ENCODE data around the gene CELF1. TPM values are rescaled to one million over a fixed set of nuclear protein-coding genes. Genes with fewer than 3 reads are reported as not detected.
"Not testable (repeated sequence)": the region's sequence is repeated elsewhere in the genome, so short reads cannot be mapped to it uniquely, and the experiment has no call there.

CELF1 gene
- total and polyA plus RNA-seq, 2 donors (not counting 1 experiment from before 2014, with no cell fraction given): 81.1 to 100 TPM

DNA sequence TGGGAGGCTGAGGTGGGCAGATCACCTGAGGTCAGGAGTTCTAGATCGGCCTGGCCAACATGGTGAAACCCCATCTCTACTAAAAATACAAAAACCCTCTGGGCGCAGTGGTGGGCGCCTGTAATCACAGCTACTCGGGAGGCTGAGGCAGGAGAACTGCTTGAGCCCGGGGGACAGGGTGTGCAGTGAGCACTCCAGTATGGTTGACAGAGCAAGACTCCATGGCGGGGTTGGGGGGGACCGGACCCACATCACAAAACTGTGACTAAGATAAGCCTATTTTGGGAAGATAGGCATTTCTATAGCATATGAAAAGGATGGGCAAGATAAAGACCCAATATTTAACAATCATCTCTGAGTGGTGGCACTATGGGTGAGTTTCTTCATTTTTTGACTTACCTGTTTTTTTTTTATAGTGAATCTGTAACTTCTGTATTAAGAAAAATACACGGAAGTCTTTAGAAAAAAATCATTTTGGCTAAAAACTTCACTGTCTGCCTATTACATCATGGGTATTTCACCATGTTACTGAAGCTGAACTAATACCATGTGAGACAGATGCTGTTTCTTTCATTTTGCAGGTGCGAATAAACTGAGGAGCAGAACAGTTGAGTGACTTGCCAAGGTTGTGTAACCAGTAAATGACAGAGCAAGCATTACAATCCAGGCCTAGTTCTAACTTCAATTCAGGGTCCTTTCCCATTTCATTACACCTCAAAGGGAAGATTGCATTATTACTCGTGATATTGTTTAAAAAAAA, 2.5 kb downstream of the CELF1 start:
- no peaks in the 10 kb centered on the region for H3K36me3 ChIP-seq (ENCODE audit: control insufficient read depth, insufficient read depth, low read length)
- peaks cover 69% of the 10 kb centered on the region for H3K79me2 ChIP-seq (ENCODE audit: control insufficient read depth, insufficient read depth, low read length)
- DNase-seq (ENCODE audit: low read depth in 2 of 2): peak in 1 of 2 donors; percentile 42
- H3K4me2 ChIP-seq (ENCODE audit: extremely low read depth, insufficient read depth, low read length): no peak overlapping the region
- no peaks in the 10 kb centered on the region for H3K9me3 ChIP-seq (ENCODE audit: control insufficient read depth, insufficient read depth, low read depth, low read length)
- no peak overlapping the region for H2AFZ ChIP-seq (ENCODE audit: low read length)
- H3K4me3 ChIP-seq (replicated peaks in 1 of 4; ENCODE audit: control extremely low read depth in 1 of 4, insufficient read depth in 1 of 4, low read depth in 3 of 4, low read length in 4 of 4): peak overlapping the region in 2 of 4 experiments; percentile 69 to 81
- TF ChIP-seq, protein P1, sequence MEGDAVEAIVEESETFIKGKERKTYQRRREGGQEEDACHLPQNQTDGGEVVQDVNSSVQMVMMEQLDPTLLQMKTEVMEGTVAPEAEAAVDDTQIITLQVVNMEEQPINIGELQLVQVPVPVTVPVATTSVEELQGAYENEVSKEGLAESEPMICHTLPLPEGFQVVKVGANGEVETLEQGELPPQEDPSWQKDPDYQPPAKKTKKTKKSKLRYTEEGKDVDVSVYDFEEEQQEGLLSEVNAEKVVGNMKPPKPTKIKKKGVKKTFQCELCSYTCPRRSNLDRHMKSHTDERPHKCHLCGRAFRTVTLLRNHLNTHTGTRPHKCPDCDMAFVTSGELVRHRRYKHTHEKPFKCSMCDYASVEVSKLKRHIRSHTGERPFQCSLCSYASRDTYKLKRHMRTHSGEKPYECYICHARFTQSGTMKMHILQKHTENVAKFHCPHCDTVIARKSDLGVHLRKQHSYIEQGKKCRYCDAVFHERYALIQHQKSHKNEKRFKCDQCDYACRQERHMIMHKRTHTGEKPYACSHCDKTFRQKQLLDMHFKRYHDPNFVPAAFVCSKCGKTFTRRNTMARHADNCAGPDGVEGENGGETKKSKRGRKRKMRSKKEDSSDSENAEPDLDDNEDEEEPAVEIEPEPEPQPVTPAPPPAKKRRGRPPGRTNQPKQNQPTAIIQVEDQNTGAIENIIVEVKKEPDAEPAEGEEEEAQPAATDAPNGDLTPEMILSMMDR (conservative IDR thresholded peaks at IDR 0.05 in 1 of 2, IDR thresholded peaks at IDR 0.05 in 1 of 2; ENCODE audit: low read depth in 1 of 2, low read length in 2 of 2): no peak
- H3K27ac ChIP-seq (ENCODE audit: insufficient read depth, low read length): no peak overlapping the region
- H4K20me1 ChIP-seq (ENCODE audit: control insufficient read depth, extremely low read depth, insufficient read depth, low read length): no peaks in the 10 kb centered on the region
- no peaks in the 10 kb centered on the region for H3K27me3 ChIP-seq (ENCODE audit: control insufficient read depth, insufficient read depth, low read length)
- H3K4me1 ChIP-seq (ENCODE audit: control insufficient read depth, extremely low read depth, insufficient read depth, low read length): peaks cover 3% of the 10 kb centered on the region
- no peak overlapping the region for H3K9ac ChIP-seq (ENCODE audit: insufficient read depth, low read length)

DNA sequence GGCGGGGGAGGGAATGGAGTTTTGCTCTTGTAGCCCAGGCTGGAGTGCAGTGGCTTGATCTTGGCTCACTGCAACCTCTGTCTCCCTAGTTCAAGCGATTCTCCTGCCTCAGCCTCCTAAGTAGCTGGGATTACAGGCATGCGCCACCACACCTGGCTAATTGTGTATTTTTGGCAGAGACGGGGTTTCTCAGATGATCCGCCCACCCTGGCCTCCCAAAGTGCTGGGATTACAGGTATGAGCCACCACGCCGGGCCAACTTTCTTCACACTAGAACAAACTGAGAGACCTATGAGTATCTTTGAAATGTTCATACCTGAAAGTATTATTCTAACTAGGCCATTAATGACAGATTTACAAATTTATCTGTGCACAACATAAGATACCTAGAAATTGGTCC, 6.7 kb downstream of the CELF1 start:
- H3K4me1 ChIP-seq (ENCODE audit: control insufficient read depth, extremely low read depth, insufficient read depth, low read length); H3K4me3 ChIP-seq (replicated peaks in 1 of 4; ENCODE audit: control extremely low read depth in 1 of 4, insufficient read depth in 1 of 4, low read depth in 3 of 4, low read length in 4 of 4); H3K27ac ChIP-seq (ENCODE audit: insufficient read depth, low read length); H4K20me1 ChIP-seq (ENCODE audit: control insufficient read depth, extremely low read depth, insufficient read depth, low read length); H3K4me2 ChIP-seq (ENCODE audit: extremely low read depth, insufficient read depth, low read length); H3K27me3 ChIP-seq (ENCODE audit: control insufficient read depth, insufficient read depth, low read length); H3K9ac ChIP-seq (ENCODE audit: insufficient read depth, low read length); DNase-seq (ENCODE audit: low read depth in 2 of 2); H3K9me3 ChIP-seq (ENCODE audit: control insufficient read depth, insufficient read depth, low read depth, low read length); H2AFZ ChIP-seq (ENCODE audit: low read length); H3K36me3 ChIP-seq (ENCODE audit: control insufficient read depth, insufficient read depth, low read length): not testable (repeated sequence)
- H3K79me2 ChIP-seq (ENCODE audit: control insufficient read depth, insufficient read depth, low read length): peaks cover 93% of the 10 kb centered on the region

DNA sequence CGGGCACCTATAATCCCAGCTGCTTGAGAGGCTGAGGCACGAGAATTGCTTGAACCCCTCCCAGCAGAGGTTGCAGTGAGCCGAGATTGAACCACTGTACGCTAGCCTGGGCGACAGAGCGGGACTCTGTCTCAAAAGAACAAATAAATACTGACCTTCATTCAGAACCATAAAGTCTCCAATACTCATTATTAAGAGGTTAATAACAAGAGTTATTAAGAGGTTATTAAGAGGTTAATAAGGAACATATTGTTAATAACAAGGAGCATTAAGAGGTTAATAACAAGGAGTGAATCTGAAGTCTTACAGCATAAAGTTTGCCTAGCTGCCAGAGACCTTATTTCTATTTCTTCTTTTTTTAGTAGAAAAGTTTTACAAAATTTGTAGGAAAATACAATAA, 7.6 kb downstream of the CELF1 start:
- Histone ChIP-seq H3K4me3 (replicated peaks in 1 of 4; ENCODE audit: control extremely low read depth in 1 of 4, insufficient read depth in 1 of 4, low read depth in 3 of 4, low read length in 4 of 4) (no peak overlapping the region), H3K4me2 (ENCODE audit: extremely low read depth, insufficient read depth, low read length) (no peak overlapping the region), H3K79me2 (ENCODE audit: control insufficient read depth, insufficient read depth, low read length) (peaks cover 92% of the 10 kb centered on the region), H3K9me3 (ENCODE audit: control insufficient read depth, insufficient read depth, low read depth, low read length) (no peaks in the 10 kb centered on the region), H3K9ac (ENCODE audit: insufficient read depth, low read length) (no peak overlapping the region), H3K27ac (ENCODE audit: insufficient read depth, low read length) (no peak overlapping the region), H3K27me3 (ENCODE audit: control insufficient read depth, insufficient read depth, low read length) (no peaks in the 10 kb centered on the region), H3K36me3 (ENCODE audit: control insufficient read depth, insufficient read depth, low read length) (no peaks in the 10 kb centered on the region), H3K4me1 (ENCODE audit: control insufficient read depth, extremely low read depth, insufficient read depth, low read length) (peaks cover 2% of the 10 kb centered on the region), H2AFZ (ENCODE audit: low read length) (no peak overlapping the region), H4K20me1 (ENCODE audit: control insufficient read depth, extremely low read depth, insufficient read depth, low read length) (peaks cover 2% of the 10 kb centered on the region)
- TF ChIP-seq EZH2 (IDR thresholded peaks at IDR 0.05; ENCODE audit: low read length, missing control alignments): no peak
- TF ChIP-seq, protein P1 (conservative IDR thresholded peaks at IDR 0.05 in 1 of 2, IDR thresholded peaks at IDR 0.05 in 1 of 2; ENCODE audit: low read depth in 1 of 2, low read length in 2 of 2): no peak
- no peak for DNase-seq (ENCODE audit: low read depth in 2 of 2)

Data from fibroblast of lung (primary cell).